Heart right ventricle (tissue), 16 donors: Measurements from ENCODE around the gene TNFRSF6B. TPM values are rescaled to one million over a fixed set of nuclear protein-coding genes. Genes with fewer than 3 reads are reported as not detected.
A peak's percentile ranks its signal among the peaks of the same experiment; 100 is the strongest.
"Not testable (repeated sequence)": the region's sequence is repeated elsewhere in the genome, so short reads cannot be mapped to it uniquely, and the experiment has no call there.

Source experiments
- ATAC-seq, 8 donors: fragments of 200-7000 bp; cut with Tn5 transposase; one replicate each; pipeline ENCODE4 v1.9.1; 2020; ENCODE audit warnings: mild to moderate bottlenecking in 8 of 8, moderate library complexity in 8 of 8, moderate number of reproducible peaks in 1 of 8
- DNase-seq, 2 donors: peaks; one replicate each; pipeline ENCODE4 v3.0.0-alpha.2; 2020
- H3K27ac ChIP-seq, 10 donors: fragments of 200-600 bp; sonication (generic) in 2 of 10; one replicate each; pipeline versions ENCODE4 v1.5.0 to v1.8.0; 2020 to 2022; ENCODE audit warnings: mild to moderate bottlenecking in 3 of 10
- H3K27me3 ChIP-seq, 7 donors: fragments of 200-600 bp; one replicate each; pipeline ENCODE4 v1.8.0; 2021 to 2022; ENCODE audit warnings: mild to moderate bottlenecking in 2 of 7
- H3K36me3 ChIP-seq, 9 donors: fragments of 200-600 bp; sonication (generic) in 1 of 9; one replicate each; pipeline versions ENCODE4 v1.5.0 to v1.8.0; 2020 to 2022; ENCODE audit warnings: mild to moderate bottlenecking in 2 of 9
- H3K4me1 ChIP-seq, 9 donors: fragments of 200-600 bp; sonication (generic) in 1 of 9; one replicate each; pipeline versions ENCODE4 v1.5.0 to v1.8.0; 2020 to 2022; ENCODE audit warnings: mild to moderate bottlenecking in 4 of 9
- H3K4me3 ChIP-seq, 10 donors: fragments of 200-600 bp; sonication (generic) in 2 of 10; one replicate each; pipeline versions ENCODE4 v1.5.0 to v1.8.0; 2020 to 2022; ENCODE audit warnings: mild to moderate bottlenecking in 7 of 10, moderate library complexity in 2 of 10
- H3K9me3 ChIP-seq, 11 donors: fragments of 200-600 bp in 10 of 11; sonication (generic) in 2 of 11; one replicate each; pipeline versions ENCODE4 v1.5.0 to v1.8.0; 2013 to 2022; ENCODE audit warnings: mild to moderate bottlenecking in 2 of 11, control low read depth in 1 of 11, moderate library complexity in 1 of 11
- CTCF ChIP-seq, 9 donors: fragments of 200-600 bp; sonication (generic) in 2 of 9; IDR thresholded peaks; one replicate each; pipeline versions ENCODE4 v1.5.0 to v1.8.0; 2021 to 2022; ENCODE audit warnings: antibody characterized with exemption in 9 of 9, mild to moderate bottlenecking in 5 of 9, moderate library complexity in 1 of 9
- WGBS, 2 donors: extraction: QIAGEN DNeasy Blood & Tissue Kit; methylation state at CpG; one replicate each; pipeline ENCODE4 v1.1.7; 2013; ENCODE audit warnings: inconsistent platforms in 1 of 2; 5-methylcytosine and 5-hydroxymethylcytosine counted together
- intact Hi-C, 10 donors: fragments of 100-400 bp; cut with DNase I; formaldehyde crosslinking; loops; one replicate each; pipeline versions ENCODE4 v1.11.1 to v1.14.2; 2022
- polyA plus RNA-seq, 2 donors: library from polyadenylated mRNA; stranded (reverse); fragments of 200-250 nt; gene quantifications; one replicate each; pipeline ENCODE4 v1.2.3, GENCODE V29; 2013
- total RNA-seq, 10 donors: library from RNA; stranded (reverse); fragmentation: NEBNext Ultra II Directional in 3 of 10; extraction: Animal tissue kit (Norgen Biotek cat#: 25700) in 3 of 10; gene quantifications; one replicate each; pipeline versions ENCODE4 v1.2.1 to v1.2.4, GENCODE V29; 2021 to 2023
- donor health status: Arrhythmogenic right ventricular cardiomyopathy.
- donor health status: ischemic (EF 13 %, LVEDD 7.1; RV severe dilation, severe dysfunction).
- donor health status: healthy with polysubstance abuse.
- donor health status: DM: no; HTN: yes; CAD: no.
- donor health status: DM: no; HTN: no; CAD: no.
- donor health status: ischemic (EF 25% LVEDD 6.9; RV normal size, moderate dysfunction).
- donor health status: ischemic (EF 25% LVEDD 5.7; RV mildly dilated, moderate dysfunction).
- donor health status: healthy.
- donor health status: DM: yes; HTN: yes; CAD: no.
- donor health status: Ischemic cardiomyopathy.
- donor health status: ischemic (EF 35%, LVEDD 5.7; RV mildly dilated, moderate dysfunction).
- donor health status: nonischemic (EF 11% LVEDD 7.7; RV severe dilation, severe dysfunction).
- donor health status: DM: yes; HTN: yes; CAD: no.
- donor health status: PGD.
- donor health status: ischemic (EF 29% LVEDD 5.4; RV normal size, mild dysfunction).
- donor health status: nonischemic (EF 23%, LVEDD 6.1; RV moderate dilation, normal function).

The TNFRSF6B gene
- total and polyA plus RNA-seq, 12 donors: 0.26 to 12.5 (median 0.82) TPM

- intact Hi-C loops: no loop called here
- Histone ChIP-seq H3K9me3 (peaks cover 0 to 27% (median 13%) of the 10 kb centered on the region in 11 donors), H3K27ac (no peak overlapping the region), H3K4me1 (peaks cover 6 to 37% (median 29%) of the 10 kb centered on the region in 9 donors), H3K4me3 (no peak overlapping the region), H3K36me3 (peaks cover 0 to 81% (median 32%) of the 10 kb centered on the region in 9 donors), H3K27me3 (no peaks in the 10 kb centered on the region)
- ATAC-seq (no peak), DNase-seq (no peak)
- 82 to 90% methylated on average over 12 of the region's 12 CpGs for WGBS, 2 donors
- no peak for TF ChIP-seq CTCF (IDR thresholded peaks at IDR 0.05)
These were observed 14.7 kb downstream of the TNFRSF6B start for GRCh38 chr20:63711085-63711645.

- intact Hi-C loops: no loop called here
- Histone ChIP-seq H3K4me3 (no peak overlapping the region), H3K36me3 (peaks cover 0 to 84% (median 28%) of the 10 kb centered on the region in 9 donors), H3K4me1 (peaks cover 0 to 27% (median 20%) of the 10 kb centered on the region in 9 donors), H3K9me3 (peaks cover 0 to 31% (median 13%) of the 10 kb centered on the region in 11 donors), H3K27me3 (no peaks in the 10 kb centered on the region), H3K27ac (no peak overlapping the region)
- TF ChIP-seq CTCF (IDR thresholded peaks at IDR 0.05): no peak
- no peak for ATAC-seq
- 100% methylated on average over 1 of the region's 1 CpG for WGBS, 2 donors
- no peak for DNase-seq
These were observed 15.7 kb downstream of the TNFRSF6B start for GRCh38 chr20:63712191-63712590.

- intact Hi-C loops: no loop called here
- no peak for DNase-seq
- 99 to 100% methylated on average over 5 of the region's 5 CpGs for WGBS, 2 donors
- Histone ChIP-seq H3K27ac (no peak overlapping the region), H3K27me3 (no peaks in the 10 kb centered on the region), H3K36me3 (peaks cover 0 to 100% (median 44%) of the 10 kb centered on the region in 9 donors), H3K4me1 (peaks cover 0 to 11% (median 3%) of the 10 kb centered on the region in 9 donors), H3K9me3 (peaks cover 0 to 46% (median 22%) of the 10 kb centered on the region in 11 donors), H3K4me3 (no peak overlapping the region)
- no peak for ATAC-seq
- no peak for TF ChIP-seq CTCF (IDR thresholded peaks at IDR 0.05)
These were observed 18.4 kb downstream of the TNFRSF6B start for GRCh38 chr20:63714858-63715257.

- Histone ChIP-seq H3K27me3 (no peaks in the 10 kb centered on the region), H3K9me3 (peaks cover 0 to 39% (median 22%) of the 10 kb centered on the region in 11 donors), H3K4me3 (no peak overlapping the region), H3K27ac (no peak overlapping the region), H3K36me3 (peaks cover 0 to 85% (median 40%) of the 10 kb centered on the region in 9 donors), H3K4me1 (no peaks in the 10 kb centered on the region)
- intact Hi-C loops: no loop called here
- no peak for ATAC-seq
- DNase-seq: no peak
- TF ChIP-seq CTCF (IDR thresholded peaks at IDR 0.05): no peak
- 97 to 100% methylated on average over 2 of the region's 2 CpGs for WGBS, 2 donors
These were observed 22.5 kb downstream of the TNFRSF6B start for GRCh38 chr20:63718996-63719395.

- WGBS, 2 donors: 64 to 66% methylated on average over 2 of the region's 2 CpGs
- H3K27ac ChIP-seq, H3K27me3 ChIP-seq, H3K4me3 ChIP-seq, DNase-seq, intact Hi-C loops, ATAC-seq, H3K4me1 ChIP-seq: not testable (repeated sequence)
- Histone ChIP-seq H3K36me3 (peaks cover 0 to 74% (median 23%) of the 10 kb centered on the region in 9 donors), H3K9me3 (peaks cover 0 to 38% (median 23%) of the 10 kb centered on the region in 11 donors)
These were observed 26.6 kb downstream of the TNFRSF6B start for GRCh38 chr20:63722967-63723622.

GRCh38 chr20:63730189-63730733 is 33.8 kb downstream of the TNFRSF6B start:
- Histone ChIP-seq H3K4me1 (peaks cover 0 to 24% (median 0%) of the 10 kb centered on the region in 9 donors), H3K9me3 (peaks cover 0 to 13% (median 7%) of the 10 kb centered on the region in 11 donors), H3K36me3 (peaks cover 0 to 43% (median 10%) of the 10 kb centered on the region in 9 donors), H3K27ac (peak overlapping the region in 1 of 10 donors; percentile 62)
- H3K27me3 ChIP-seq, ATAC-seq, H3K4me3 ChIP-seq, DNase-seq: not testable (repeated sequence)
- intact Hi-C loops: loop anchor here in 1 of 10 donors (10.0 kb wide), 1 partner anchor 75 kb away; the partner anchor contains the start of genes RTEL1 and STMN3
- WGBS, 2 donors: 94 to 97% methylated on average over 18 of the region's 18 CpGs
